Left cardiac atrium (tissue), 4 donors: ENCODE results near the gene PGK1. TPM values are rescaled to one million over a fixed set of nuclear protein-coding genes. Genes with fewer than 3 reads are reported as not detected.
"Not testable (repeated sequence)": the region's sequence is repeated elsewhere in the genome, so short reads cannot be mapped to it uniquely, and the experiment has no call there.

Source experiments
- ATAC-seq, 2 donors: fragments of 200-7000 bp; cut with Tn5 transposase; one replicate each; pipeline ENCODE4 v1.9.1; 2020; ENCODE audit warnings: mild to moderate bottlenecking in 2 of 2, moderate library complexity in 2 of 2
- DNase-seq: peaks from one replicate; pipeline ENCODE4 v3.0.0-alpha.2; 2020
- intact Hi-C, 2 donors: fragments of 100-400 bp; cut with DNase I; formaldehyde crosslinking; loops; one replicate each; pipeline versions ENCODE4 v1.14.1 to v1.15.1; 2022 to 2023
- total RNA-seq, 2 donors: library from RNA; stranded (reverse); fragmentation: NEBNext Ultra II Directional; extraction: Animal tissue kit (Norgen Biotek cat#: 25700); gene quantifications; one replicate each; pipeline ENCODE4 v1.2.1, GENCODE V29; 2021
- donor health status: DM: no; HTN: yes; CAD: no.
- donor health status: DM: no; HTN: yes; CAD: no; lungs with severe emphysema.
- donor health status: DM: yes; HTN: yes; CAD: no.
- donor health status: Dilated cardiomyopathy.

Gene PGK1
- total RNA-seq, 2 donors from 2014 or later = 346 to 453 TPM

GRCh38 chrX:78160711-78161110 is 56.7 kb downstream of the PGK1 start:
- DNase-seq, ATAC-seq, intact Hi-C loops: not testable (repeated sequence)

DNA sequence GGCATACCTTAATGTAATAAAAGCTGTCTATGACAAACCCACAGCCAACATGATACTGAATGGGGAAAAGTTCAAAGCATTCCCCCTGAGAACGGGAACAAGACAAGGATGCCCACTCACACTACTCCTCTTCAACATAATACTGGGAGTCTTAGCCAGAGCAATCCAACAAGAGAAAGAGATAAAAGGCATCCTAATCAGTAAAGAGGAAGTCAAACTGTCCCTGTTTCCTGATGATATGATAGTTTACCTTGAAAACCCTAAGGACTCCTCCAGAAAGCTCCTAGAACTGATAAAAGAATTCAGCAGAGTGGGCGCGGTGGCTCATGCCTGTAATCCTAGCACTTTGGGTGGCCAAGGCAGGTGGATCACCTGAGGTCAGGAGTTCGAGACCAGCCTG is 59.1 kb downstream of the PGK1 start:
- DNase-seq, ATAC-seq, intact Hi-C loops: not testable (repeated sequence)

DNA sequence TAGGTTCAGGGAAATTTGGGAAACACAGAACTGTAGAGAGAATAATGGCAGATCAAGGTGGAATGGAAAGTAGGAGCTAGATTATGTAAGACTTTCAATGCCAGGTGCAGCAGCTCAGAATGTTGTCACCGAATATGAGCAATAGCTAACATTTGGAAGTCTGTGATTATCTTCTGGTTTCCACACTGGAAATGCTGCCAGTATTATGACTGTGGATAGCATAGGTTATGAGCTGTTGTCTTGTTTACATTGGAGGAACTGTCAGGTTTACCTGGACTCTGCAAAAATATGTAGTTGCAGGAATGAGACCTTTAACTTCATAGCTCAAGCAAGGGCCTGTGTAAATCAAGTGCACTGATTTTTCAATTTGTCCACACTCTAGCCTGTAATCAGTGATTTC is 61.4 kb downstream of the PGK1 start:
- no peak for DNase-seq
- no peak for ATAC-seq
- intact Hi-C loops = no loop called here

GRCh38 chrX:78168065-78168464 is 64.0 kb downstream of the PGK1 start:
- DNase-seq (no peak), ATAC-seq (no peak)
- intact Hi-C loops = no loop called here

Other genes starting within 250 kb of the PGK1 start
- 10 to 100 TPM; 65.0 to 66.9 TPM for gene MAGT1, start 208.8 kb upstream of the PGK1 start, total RNA-seq
- 1,000 to 10,000 TPM; 1,144 to 1,167 TPM for gene COX7B, start 204.8 kb upstream of the PGK1 start, total RNA-seq
- gene ATP7A, start 193.6 kb upstream of the PGK1 start, total RNA-seq = 1 to 10 TPM; 6.9 to 8.6 TPM
- gene PGAM4, start 134.6 kb upstream of the PGK1 start, total RNA-seq = under 1 TPM in 1 of 2 donors, not detected in 1; 0.56 TPM
- gene TAF9B, start 35.4 kb downstream of the PGK1 start, total RNA-seq = 10 to 100 TPM; 20.3 to 20.8 TPM
- gene CYSLTR1, start 223.4 kb downstream of the PGK1 start, total RNA-seq = 1 to 10 TPM; 1.4 to 3.1 TPM